Stimulated activated CD8-positive, alpha-beta memory T cell treated with anti-CD3 and anti-CD28 coated beads, Interleukin-7, amount 100 ng/mL, for 24 hours (primary cell): ENCODE results near the gene IFNGR2.
"Not testable (repeated sequence)": the region's sequence is repeated elsewhere in the genome, so short reads cannot be mapped to it uniquely, and the experiment has no call there.

Experiments used
- DNase-seq: peaks from one replicate; pipeline ENCODE4 v3.0.0-alpha.2; 2020; ENCODE audit warnings: low read depth

Gene IFNGR2

GRCh38 chr21:33403128-33403785 lies at the start of gene IFNGR2:
TSS of gene IFNGR2 (plus strand) at chr21:33403413. CDS start at chr21:33403544, 131 bp downstream.
- DNase-seq = no peak

DNA sequence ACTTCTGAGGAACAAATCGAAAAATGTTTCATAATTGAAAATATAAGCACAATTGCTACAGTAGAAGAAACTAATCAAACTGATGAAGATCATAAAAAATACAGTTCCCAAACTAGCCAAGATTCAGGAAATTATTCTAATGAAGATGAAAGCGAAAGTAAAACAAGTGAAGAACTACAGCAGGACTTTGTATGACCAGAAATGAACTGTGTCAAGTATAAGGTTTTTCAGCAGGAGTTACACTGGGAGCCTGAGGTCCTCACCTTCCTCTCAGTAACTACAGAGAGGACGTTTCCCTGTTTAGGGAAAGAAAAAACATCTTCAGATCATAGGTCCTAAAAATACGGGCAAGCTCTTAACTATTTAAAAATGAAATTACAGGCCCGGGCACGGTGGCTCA lies 47.9 kb upstream of the IFNGR2 start:
- no peak for DNase-seq

DNA sequence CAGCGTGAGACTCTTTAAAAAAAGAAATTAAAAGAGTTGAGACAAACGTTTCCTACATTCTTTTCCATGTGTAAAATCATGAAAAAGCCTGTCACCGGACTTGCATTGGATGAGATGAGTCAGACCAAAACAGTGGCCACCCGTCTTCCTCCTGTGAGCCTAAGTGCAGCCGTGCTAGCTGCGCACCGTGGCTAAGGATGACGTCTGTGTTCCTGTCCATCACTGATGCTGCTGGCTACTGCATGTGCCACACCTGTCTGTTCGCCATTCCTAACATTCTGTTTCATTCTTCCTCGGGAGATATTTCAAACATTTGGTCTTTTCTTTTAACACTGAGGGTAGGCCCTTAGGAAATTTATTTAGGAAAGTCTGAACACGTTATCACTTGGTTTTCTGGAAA lies 47.2 kb upstream of the IFNGR2 start:
- DNase-seq = no peak

DNA sequence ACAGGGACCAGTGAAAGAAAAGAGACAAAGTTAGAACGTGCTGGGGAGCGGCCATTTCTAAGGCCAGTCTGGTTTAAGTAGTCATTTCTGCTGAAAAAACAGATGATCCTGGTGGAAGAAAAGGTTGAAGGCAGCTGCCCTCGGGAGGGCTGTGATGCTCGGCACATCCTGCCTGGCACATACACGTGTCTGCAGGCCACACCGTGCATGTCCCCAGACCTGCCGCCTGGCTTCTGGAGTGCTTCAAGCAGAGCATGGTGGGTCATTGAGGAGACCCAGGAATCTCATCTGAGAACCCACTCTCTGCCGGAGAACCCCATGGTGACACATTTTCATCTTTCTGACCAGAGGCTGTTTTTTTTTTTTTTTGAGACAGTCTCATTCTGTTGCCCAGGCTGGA lies 46.0 kb upstream of the IFNGR2 start:
- no peak for DNase-seq

DNA sequence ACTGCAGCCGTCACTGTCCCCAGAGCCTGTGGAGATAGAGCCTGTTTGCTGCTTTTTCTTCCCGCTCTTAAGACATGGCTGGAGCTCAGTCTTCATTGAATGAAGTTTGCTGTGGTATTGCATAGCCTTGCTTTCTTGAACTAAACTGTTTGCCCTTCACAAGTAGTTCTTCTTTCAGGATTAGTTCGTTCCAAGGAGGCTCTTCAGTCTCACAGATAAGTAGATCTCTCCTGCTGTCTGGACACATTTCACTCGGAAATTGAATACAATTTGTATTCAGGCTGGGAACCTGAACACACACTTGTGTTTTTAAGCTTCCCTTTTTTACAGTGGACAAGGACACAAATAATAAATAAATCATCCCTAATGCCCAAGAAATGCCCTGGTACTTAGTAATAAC lies 43.8 kb upstream of the IFNGR2 start:
- no peak for DNase-seq

DNA sequence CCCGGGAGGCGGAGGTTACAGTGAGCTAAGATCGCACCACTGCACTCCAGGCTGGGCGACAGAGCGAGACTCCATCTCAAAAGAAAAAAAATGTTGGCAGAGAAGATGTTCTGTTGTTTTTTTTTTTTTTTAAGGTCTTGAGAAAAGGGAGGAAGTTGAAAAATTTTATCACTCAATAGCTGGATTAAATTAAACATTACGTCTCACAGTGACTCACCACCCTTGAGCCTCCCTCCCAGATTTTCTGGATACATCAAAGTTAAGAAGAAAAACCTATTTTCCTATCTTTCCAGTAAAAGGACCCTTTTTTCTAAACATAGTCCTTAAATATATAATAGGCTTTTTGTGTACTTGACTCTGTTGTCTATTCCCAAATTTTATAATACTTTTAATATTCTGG lies 42.9 kb upstream of the IFNGR2 start:
- no peak for DNase-seq

DNA sequence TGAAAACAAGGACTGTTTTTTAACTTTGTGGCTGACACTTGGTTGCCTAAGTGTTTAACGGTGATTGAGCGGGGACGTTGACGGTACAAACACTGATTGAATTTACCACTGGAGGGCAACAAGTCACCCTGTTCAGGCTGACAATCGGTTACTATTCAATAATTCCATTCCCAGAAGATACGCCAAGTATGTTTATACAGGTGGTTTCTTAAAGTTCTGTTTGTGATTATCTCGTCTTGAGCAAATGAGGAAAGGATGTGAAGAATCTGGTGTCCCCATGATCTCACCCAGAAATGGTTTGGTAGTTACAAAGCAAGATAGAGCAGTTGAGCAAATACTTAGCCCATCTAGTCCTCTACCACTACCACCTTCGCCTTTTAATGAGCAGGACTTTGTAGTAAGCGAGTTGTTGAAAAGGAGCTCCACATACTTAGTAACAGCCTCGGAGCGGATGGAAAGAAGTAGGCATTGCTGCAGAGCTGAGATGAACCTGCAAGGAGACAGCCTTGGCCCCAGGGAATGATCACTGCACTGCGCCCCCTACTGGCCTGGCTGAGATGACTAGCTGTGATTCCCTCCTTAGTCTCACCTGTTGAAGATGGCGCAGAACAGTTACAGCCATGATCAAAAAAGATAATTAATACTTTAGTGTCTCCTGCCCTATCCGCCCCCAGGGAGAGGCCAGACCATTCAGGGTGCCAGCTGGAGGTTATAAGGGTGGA lies 42.2 kb upstream of the IFNGR2 start:
- peak; percentile 83 for DNase-seq

DNA sequence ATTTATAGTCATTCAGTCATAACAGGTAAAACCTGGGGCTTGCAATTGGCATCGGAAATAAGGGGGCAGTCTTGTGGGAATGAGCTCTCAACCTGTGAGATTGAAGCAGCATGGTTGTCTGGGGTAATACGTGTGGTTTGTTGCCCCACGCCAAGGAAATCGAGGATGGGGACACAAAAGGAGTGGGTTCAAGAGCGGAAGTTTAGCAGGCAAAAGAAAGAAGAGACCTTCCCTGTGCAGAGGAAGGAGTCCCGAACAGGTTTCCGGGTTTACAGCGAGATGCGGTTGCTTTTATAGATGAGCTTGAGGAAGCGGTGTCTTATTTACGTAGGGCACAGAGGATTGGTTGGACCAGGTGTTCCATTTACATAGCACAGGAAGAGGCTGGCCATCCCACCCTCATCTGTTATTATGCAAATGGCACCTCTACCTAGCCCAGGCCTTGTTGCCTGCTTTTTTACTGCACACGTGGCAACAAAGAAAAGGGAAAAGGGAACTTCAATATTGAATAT lies 41.1 kb upstream of the IFNGR2 start:
- DNase-seq = no peak

DNA sequence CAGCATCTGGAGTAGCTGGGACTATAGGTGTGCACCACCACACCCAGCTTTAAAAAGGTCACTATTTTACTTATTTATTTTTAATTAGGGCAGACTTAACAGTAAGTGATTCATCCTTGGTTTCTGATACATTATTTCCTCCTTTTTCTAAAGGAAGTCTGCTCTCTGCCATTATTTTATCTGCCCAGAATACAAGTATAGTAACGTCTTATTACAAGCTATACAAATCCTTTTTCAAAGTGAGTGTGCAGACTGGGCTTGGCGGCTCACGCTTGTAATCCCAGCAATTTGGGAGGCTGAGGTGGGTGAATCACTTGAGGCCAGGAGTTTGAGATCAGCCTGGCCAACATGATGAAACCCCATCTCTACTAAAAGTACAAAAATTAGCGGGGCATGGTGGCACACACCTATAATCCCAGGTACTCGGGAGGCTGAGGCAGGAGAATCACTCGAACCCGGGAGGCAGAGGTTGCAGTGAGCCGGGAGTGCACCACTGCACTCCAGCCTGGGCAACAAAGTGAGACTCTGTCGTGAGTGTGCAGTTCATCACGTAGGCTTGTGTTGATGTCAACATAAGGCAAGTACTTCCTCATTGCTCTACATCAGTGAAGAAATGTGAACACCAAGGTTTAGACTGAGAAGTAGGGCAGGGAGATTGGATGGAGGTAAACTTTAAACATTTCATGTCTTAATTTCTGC lies 39.2 kb upstream of the IFNGR2 start:
- not testable (repeated sequence) for DNase-seq

- DNase-seq = no peak
These were observed 38.4 kb upstream of the IFNGR2 start for GRCh38 chr21:33364830-33365229.

DNA sequence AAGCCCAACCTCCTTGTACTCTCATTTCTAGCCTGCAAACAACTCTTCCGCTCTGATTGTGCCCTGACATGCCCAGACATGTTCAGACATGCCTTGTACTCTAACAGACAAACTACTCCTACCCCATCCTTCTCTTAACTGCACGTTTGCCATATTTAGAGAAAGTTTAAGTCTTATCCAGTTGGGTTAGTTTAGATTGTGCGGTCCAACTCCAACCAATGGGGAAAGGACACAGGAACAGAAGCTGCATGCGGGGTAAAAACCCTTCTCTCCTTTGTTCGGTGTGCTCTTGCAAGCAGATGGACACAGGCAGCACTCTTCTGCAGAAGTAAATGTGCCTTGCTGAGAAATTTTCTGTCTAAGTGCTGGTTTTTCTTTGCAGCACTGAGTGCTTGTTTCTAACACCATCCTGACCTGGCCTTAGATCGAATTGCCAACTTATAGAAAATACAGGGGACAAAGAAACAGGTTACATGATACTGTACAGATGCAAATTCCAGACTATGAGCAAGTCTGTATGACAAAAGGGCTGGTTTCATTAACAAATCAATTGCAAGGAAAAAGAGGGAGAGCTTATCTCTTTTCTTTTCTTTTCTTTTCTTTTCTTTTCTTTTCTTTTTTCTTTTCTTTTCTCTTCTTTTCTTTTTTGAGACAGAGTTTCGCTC lies 35.8 kb upstream of the IFNGR2 start:
- no peak for DNase-seq

- DNase-seq = no peak
These were observed 35.1 kb upstream of the IFNGR2 start for GRCh38 chr21:33368124-33368523.

DNA sequence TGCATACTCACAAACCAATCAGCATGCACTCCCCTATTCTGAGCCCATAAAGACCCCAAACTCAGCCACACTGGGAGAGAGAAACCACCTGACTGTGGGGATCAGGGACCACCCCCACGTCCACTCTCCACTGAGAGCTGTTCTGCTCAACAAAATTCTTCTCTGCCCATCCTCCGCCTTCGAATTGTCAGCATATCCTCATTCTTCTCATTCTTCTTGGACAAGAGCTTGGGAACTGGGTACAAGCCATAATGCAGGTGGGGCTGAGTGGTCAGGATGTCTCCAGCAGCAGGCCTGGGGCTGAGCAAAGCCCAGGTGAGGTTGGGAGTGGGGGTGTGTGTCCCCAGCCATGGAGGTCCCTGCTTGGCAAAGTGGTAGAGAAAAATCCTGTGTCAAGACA lies 34.6 kb upstream of the IFNGR2 start:
- DNase-seq = no peak

DNA sequence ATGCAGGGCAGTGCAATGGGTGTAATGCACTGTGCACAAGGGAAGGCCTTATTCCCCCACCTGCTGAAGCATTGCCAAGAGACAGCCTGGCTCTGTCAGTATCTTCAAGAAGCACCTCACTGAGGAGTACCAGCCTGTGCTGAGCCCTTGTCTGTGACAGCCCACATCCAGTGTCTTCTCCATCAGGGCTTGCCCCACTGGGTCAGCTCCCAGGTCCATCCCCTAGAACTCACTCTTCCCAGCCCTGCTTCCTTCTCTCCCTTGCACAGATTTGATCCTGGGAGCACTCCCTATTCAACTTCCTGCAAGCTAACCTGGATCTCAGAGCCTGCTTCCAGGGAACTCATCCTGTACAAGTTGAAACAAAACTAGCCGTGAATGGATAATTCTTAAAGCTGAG lies 33.6 kb upstream of the IFNGR2 start:
- no peak for DNase-seq

GRCh38 chr21:33370305-33370704 lies 32.9 kb upstream of the IFNGR2 start:
- no peak for DNase-seq

GRCh38 chr21:33371366-33371765 lies 31.8 kb upstream of the IFNGR2 start:
- no peak for DNase-seq

DNA sequence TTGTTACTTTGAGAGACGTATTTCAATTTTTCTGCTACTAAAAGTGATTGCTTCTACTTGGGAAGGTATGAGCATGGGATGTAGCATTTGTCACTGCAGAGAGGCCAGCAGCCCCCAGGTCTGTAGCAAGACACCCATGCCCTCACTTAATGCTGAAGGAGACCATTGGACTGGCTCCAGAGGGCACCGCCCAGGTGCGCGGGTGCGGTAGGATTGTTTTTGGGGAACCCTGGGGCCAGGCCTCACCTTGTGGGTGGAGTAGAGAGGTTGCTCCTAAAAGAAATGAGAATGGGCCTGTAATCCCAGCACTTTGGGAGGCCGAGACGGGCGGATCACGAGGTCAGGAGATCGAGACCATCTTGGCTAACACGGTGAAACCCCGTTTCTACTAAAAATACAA lies 30.6 kb upstream of the IFNGR2 start:
- no peak for DNase-seq

DNA sequence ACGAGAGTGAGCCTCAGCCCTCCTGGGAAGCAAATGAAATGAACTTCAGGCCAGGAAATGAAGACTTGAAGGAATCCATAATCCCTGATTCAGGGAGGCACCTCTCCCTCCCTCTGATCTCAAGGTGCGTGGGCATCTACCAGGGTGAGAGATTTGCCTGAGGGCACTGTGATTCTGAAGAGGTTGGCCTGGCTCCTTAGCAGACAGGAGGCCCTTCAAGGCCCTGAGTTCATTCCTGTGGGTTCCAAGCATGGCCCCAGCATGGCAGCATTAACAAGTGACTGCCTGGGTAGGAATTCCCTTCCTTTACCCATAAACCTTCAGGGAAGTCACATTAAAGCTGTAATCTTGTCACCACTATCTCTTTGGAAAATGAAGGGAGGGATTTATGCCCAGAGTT lies 29.8 kb upstream of the IFNGR2 start:
- no peak for DNase-seq

GRCh38 chr21:33374080-33374449 lies 29.1 kb upstream of the IFNGR2 start:
- no peak for DNase-seq

- DNase-seq = no peak
These were observed 28.6 kb upstream of the IFNGR2 start for GRCh38 chr21:33374450-33375096.

- no peak for DNase-seq
These were observed 28.0 kb upstream of the IFNGR2 start for GRCh38 chr21:33375101-33375644.
